Coronary artery (tissue), 2 donors: ENCODE data around the gene PRDM10.

ENCODE experiments used
- DNase-seq: peaks from one replicate; pipeline ENCODE4 v3.0.0-alpha.2; 2017; ENCODE audit warnings: low spot score
- H3K27ac ChIP-seq, 2 donors: fragments of 200-600 bp; sonication (generic); one replicate each; pipeline ENCODE4 v1.5.1; 2016 to 2019
- H3K4me3 ChIP-seq: fragments of 200-600 bp; sonication (generic); 2 replicates; pipeline ENCODE4 v1.5.1; 2016; ENCODE audit warnings: mild to moderate bottlenecking, moderate library complexity
- TF ChIP-seq, protein P1 (sequence below): fragments of 200-600 bp; sonication (generic); IDR thresholded peaks from one replicate; pipeline ENCODE4 v1.5.1; 2019; ENCODE audit warnings: antibody characterized with exemption

The PRDM10 gene

DNA sequence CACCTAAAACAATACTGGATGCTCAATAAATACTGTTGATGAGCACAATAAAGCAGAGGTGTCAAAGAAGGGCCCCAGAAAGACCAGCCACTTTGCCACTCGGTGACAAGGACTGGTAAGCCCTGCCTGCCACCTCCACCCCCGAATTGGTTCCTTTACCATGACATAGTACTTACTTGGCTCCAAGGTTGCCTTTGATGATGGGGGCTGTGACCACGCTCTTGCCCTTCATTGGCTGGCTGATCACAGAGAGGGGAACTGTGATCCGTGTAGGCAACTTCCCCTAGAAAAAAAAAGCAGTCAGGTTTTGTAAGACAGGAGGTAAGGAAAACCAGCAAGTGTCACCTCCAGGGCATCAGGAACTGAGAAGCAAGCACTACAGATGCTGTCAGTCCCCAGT lies 136.9 kb downstream of the PRDM10 start:
- TF ChIP-seq, protein P1, sequence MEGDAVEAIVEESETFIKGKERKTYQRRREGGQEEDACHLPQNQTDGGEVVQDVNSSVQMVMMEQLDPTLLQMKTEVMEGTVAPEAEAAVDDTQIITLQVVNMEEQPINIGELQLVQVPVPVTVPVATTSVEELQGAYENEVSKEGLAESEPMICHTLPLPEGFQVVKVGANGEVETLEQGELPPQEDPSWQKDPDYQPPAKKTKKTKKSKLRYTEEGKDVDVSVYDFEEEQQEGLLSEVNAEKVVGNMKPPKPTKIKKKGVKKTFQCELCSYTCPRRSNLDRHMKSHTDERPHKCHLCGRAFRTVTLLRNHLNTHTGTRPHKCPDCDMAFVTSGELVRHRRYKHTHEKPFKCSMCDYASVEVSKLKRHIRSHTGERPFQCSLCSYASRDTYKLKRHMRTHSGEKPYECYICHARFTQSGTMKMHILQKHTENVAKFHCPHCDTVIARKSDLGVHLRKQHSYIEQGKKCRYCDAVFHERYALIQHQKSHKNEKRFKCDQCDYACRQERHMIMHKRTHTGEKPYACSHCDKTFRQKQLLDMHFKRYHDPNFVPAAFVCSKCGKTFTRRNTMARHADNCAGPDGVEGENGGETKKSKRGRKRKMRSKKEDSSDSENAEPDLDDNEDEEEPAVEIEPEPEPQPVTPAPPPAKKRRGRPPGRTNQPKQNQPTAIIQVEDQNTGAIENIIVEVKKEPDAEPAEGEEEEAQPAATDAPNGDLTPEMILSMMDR, result no peak
- no peak overlapping the region for H3K27ac ChIP-seq
- DNase-seq, result peak; percentile 35
- no peak overlapping the region for H3K4me3 ChIP-seq

DNA sequence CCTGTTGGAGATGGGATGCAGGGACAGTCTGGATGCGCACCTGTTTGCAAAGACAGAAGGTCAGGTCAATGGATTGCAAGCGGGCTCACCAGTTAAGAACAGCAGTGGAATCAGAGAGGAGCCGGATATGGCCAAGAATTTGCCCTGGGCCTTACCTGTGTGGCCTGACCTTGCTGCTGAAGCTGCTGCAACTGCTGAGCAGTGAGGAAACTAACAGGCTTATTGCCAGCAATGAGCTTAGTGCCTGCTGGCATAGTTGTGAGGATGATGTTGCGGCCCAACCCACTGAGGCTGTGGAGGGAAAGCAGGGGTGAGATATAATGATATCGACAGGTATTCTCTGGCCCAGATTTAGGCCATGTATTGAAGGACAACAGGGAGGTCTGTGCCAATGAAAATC lies 137.8 kb downstream of the PRDM10 start:
- no peak overlapping the region for H3K4me3 ChIP-seq
- TF ChIP-seq, protein P1, result no peak
- DNase-seq, result no peak
- no peak overlapping the region for H3K27ac ChIP-seq

DNA sequence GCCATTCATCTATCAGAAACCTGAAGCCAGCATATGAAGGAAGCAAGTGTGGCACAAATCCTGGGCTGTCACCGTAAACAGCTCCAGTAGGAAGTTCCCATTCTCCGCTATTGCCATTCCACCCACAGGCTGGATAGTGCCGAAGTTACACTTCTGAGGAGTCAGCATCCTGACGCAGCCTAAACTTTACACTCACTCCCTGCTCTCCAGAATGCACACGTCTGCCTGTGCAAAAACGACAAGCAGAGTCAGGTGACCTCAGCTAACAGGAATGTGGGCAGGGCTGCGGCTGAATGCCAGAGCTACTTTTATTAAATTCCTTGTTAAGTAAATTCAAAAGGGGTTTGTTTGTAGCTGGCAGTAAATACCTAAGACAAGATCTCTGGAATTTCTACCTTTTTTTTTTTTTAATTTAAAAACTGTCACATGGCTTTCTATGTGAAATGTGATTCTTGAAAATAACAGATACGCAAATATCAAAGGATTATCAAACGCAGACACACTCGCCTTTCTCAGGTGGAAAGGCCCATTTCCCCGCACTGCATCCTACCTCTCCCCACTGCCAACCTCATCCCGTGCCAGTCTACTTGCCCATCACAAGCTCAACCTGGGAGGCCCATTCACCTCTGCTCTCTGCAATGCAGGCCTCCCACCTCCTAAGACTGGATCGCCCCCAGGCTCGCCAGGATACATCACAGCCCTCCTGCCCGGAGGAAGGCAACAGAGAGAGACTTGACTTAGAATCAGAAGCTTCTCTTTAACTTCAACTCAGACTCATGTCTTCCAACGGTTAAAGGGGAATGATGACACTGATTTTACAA lies 140.7 kb downstream of the PRDM10 start:
- peak overlapping the region in 1 of 2 donors; percentile 40 for H3K27ac ChIP-seq
- H3K4me3 ChIP-seq, result no peak overlapping the region
- peak; percentile 64 for DNase-seq

DNA sequence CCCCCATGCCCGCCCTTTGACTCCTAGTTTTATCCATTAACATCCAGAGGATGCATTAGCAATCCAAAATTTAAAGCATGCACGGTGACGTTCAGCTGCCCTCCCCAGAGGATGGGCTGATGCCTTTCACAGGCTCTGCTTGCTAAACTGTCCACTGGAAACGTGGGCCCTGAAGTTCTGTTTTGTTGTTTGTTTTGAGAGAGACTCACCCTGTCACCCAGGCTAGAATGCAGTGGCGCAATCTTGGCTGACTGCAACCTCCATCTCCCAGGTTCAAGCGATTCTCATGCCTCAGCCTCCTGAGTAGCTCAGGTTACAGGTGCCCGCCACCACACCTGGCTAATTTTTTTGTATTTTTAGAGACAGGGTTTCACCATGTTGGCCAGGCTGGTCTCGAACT lies 146.6 kb downstream of the PRDM10 start:
- no peak overlapping the region for H3K27ac ChIP-seq
- TF ChIP-seq, protein P1, result no peak
- DNase-seq, result no peak
- no peak overlapping the region for H3K4me3 ChIP-seq

More for the DNA sequence above, 140.7 kb downstream of the PRDM10 start:
- TF ChIP-seq, protein P1, result no peak

DNA sequence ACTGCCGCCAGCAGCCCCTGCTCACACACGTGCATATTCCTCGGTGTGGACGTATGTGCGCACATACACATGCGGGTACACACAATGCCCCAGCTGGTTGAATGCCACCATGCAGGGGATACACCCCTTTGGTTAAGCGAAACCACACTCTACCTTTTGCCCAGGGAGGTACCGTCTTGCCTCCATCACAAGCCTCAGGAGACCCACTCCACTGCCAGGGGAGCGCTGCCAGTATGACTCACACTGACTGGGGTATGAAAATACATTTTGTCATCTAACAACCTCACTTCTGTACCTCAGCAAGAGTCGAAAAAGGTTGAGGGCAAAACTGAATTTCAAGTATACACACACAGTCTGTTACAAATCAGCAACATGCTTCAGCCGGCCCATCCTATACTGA lies 147.5 kb downstream of the PRDM10 start:
- no peak overlapping the region for H3K27ac ChIP-seq
- TF ChIP-seq, protein P1, result no peak
- H3K4me3 ChIP-seq, result no peak overlapping the region
- DNase-seq, result no peak

DNA sequence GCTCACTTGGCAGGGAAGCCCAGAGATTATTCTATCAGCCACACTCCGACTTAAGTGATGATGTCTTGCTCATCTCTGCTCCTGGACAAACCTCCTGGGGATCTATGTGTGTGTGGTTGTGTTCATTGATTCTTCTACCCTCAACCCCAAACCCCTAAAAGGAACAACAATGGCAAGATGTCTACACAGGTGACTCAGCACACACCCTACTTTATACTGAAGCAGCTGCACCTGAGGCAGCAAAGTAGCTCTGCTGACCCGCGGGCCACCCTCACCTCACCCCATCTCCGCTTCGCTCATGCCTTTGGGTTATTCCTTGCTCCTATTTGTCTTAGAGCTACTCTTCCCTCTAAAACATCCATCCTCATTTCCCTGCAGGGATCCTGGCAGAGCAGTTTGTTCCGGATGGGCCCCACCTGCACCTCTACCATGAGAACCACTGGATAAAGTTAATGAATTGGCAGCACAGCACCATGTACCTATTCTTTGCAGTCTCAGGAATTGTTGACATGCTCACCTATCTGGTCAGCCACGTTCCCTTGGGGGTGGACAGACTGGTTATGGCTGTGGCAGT lies 148.3 kb downstream of the PRDM10 start:
- H3K4me3 ChIP-seq, result no peak overlapping the region
- TF ChIP-seq, protein P1, result no peak
- no peak overlapping the region for H3K27ac ChIP-seq
- no peak for DNase-seq
